Measurements from ENCODE around the gene AARS1.

- TF ChIP-seq BHLHE40 (IDR thresholded peaks at IDR 0.05; ENCODE audit: low read depth, low read length) (no peak), CTCF (IDR thresholded peaks at IDR 0.05) (no peak), POLR2A (IDR thresholded peaks at IDR 0.05; ENCODE audit: low read length) (peak; percentile 87), E2F6 (IDR thresholded peaks at IDR 0.05; ENCODE audit: borderline replicate concordance, low read depth) (peak; percentile 50; the same call in 1 of the 2 replicates), NR3C1 (IDR thresholded peaks at IDR 0.05) (no peak)
These were observed 10.0 kb upstream of the AARS1 start, which contains the start of gene DDX19B for GRCh38 chr16:70298988-70299938.

All from A549 (cell line).